ENCODE measurements around the gene RRP1.

Gene RRP1

DNA sequence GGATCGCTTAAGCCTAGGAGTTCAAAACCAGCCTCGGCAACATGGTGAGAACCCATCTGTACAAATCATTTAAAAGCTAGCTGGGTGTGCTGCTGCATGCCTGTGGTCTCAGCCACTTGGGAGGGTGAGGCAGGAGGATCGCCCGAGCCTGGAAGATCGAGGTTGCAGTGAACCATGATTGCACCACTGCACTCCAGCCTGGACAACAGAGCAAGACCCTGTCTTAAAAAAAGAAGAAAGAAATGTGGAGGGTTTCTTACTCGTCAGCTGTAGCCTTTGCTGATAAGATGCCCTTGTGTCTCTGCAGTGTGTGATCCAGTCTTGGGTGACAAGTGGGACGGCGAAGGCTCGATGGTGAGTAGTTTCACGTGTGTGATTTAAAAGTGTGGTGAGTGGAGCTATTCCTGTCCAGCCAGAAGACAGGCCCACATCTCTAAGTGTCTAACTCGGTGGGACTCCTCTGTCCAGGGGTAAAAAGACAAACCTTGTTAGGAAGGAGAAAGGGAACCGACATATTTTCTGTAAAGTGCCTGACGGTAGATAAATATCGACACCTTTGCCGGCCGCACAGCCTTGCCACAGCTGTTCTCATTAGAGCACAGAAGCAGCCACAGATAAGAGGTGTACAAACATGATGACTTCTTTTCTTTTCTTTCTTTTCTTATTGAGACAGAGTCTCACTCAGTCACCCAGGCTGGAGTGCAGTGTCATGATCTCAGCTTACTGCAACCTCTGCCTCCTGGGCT is 43.4 kb upstream of the RRP1 start:
- H3K27ac ChIP-seq: no peak overlapping the region
- TF ChIP-seq, protein P1, sequence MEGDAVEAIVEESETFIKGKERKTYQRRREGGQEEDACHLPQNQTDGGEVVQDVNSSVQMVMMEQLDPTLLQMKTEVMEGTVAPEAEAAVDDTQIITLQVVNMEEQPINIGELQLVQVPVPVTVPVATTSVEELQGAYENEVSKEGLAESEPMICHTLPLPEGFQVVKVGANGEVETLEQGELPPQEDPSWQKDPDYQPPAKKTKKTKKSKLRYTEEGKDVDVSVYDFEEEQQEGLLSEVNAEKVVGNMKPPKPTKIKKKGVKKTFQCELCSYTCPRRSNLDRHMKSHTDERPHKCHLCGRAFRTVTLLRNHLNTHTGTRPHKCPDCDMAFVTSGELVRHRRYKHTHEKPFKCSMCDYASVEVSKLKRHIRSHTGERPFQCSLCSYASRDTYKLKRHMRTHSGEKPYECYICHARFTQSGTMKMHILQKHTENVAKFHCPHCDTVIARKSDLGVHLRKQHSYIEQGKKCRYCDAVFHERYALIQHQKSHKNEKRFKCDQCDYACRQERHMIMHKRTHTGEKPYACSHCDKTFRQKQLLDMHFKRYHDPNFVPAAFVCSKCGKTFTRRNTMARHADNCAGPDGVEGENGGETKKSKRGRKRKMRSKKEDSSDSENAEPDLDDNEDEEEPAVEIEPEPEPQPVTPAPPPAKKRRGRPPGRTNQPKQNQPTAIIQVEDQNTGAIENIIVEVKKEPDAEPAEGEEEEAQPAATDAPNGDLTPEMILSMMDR (IDR thresholded peaks at IDR 0.05): no peak
- TF ChIP-seq ZFX (IDR thresholded peaks at IDR 0.05; ENCODE audit: borderline replicate concordance): no peak

DNA sequence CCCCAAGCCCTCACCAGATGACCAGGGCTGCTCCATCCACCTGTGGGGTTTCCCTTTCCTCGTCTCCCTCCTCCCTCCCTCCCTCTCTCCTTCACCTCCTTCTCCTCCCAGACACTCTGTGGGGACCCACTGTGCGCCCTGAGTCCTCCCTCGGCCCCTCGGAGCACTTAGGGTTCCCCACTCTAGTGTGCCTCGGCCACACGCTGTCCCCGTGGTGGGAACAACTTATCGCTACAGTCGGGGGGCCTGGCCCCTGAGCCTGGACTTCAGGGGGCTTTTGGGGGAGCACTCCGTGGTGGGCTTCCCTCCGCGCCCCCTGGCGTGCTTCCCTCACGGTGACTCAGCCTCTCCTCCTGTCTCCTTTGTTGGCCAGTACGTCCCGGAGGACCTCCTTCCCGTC is 40.8 kb upstream of the RRP1 start:
- TF ChIP-seq, protein P1 (IDR thresholded peaks at IDR 0.05): no peak
- TF ChIP-seq ZFX (IDR thresholded peaks at IDR 0.05; ENCODE audit: borderline replicate concordance): no peak

DNA sequence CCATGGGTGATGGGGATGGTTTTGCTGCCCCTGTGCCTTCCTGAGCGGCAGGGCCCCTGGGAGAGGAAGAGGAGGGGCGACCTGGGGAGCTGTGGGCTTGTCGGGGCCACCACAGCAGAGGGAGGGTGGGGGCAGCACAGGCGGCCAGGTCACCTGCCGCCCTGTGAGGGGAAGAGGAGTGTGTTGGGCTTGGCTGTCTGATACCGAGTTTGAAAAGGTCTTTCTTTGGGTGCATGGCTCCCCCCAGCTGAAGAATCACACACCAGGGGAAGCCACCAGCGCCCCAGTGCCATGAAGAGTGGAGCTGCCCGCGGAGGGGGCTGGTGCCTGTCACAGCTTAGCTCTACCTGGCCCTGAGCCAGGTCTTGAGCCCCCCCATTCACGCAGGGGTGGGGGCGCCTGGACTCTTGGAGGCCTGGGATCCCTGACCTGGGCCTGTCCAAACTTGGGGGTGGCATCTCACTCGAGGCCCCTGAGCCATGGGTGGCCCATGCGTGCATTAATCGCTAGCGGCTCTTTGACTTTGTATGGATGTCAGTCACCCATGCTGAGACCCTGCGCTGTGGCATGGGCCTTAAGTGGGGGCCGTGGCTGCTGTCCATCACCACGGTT is 39.6 kb upstream of the RRP1 start:
- no peak overlapping the region for H3K27ac ChIP-seq
- TF ChIP-seq, protein P1 (IDR thresholded peaks at IDR 0.05): no peak
- TF ChIP-seq ZFX (IDR thresholded peaks at IDR 0.05; ENCODE audit: borderline replicate concordance): no peak

More for the DNA sequence above, 40.8 kb upstream of the RRP1 start:
- H3K27ac ChIP-seq: no peak overlapping the region

DNA sequence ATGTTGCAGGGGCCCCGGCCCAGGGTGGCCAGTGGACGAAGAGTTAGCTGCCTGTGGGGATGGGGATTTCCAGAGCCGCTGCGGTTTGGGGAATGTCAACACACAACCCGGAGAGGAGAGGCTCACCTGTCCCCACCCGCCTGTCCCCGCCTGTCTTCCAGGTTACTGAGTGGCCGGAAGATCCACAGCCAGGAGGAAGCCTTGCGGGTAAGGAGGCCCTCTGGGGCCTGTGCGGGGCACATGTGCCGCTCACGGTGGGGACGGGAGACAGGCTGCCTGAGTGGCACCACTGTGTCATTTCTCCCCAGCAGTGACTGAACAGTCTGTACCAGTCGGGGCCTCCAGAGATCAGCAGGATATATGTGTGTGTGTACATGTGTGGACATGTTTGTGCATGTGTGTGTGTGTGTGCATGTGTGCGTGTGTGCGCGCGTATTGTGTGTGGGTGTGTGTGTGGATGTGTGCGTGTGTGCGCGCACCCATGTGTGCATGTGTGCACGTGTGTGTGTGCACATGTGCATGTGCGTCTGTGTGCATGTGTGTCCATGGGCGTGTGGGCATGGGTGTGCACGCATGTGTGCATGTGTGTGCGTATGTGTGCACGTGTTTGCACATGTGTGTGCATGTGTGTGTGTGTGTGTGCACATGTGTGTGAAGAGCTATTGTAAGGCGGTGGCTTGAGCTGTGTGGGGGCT is 38.9 kb upstream of the RRP1 start:
- TF ChIP-seq, protein P1 (IDR thresholded peaks at IDR 0.05): no peak
- TF ChIP-seq ZFX (IDR thresholded peaks at IDR 0.05; ENCODE audit: borderline replicate concordance): no peak
- H3K27ac ChIP-seq: no peak overlapping the region

DNA sequence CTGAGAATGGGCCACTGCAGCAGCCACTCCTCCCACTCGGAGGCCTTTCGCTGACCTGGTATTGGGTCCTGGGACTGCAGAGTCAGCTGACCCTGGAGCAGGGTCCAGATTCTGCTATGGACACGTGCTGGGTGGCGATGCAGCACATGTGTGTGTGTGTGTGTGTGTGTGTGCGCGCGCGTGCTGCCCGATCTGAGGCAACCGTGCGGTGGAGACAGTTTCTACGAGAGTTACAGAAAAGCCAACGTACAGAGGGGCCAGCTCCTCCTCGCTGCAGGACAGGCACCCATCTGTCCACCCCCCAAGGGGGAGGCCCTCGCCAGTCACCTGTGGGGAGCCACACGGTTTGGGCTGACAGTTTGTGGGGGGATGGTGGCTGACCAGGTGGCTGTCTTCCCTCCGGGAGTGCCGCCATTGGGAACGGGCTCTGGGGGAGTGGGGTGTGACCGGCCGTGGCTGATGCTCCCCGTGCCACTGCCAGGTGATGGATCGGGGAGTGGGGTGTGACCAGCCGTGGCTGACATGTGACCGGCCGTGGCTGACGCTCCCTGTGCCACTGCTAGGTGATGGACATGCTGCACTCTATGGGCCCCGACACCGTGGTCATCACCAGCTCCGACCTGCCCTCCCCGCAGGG is 37.3 kb upstream of the RRP1 start:
- TF ChIP-seq ZFX (IDR thresholded peaks at IDR 0.05; ENCODE audit: borderline replicate concordance): no peak
- TF ChIP-seq, protein P1 (IDR thresholded peaks at IDR 0.05): no peak
- H3K27ac ChIP-seq: no peak overlapping the region

DNA sequence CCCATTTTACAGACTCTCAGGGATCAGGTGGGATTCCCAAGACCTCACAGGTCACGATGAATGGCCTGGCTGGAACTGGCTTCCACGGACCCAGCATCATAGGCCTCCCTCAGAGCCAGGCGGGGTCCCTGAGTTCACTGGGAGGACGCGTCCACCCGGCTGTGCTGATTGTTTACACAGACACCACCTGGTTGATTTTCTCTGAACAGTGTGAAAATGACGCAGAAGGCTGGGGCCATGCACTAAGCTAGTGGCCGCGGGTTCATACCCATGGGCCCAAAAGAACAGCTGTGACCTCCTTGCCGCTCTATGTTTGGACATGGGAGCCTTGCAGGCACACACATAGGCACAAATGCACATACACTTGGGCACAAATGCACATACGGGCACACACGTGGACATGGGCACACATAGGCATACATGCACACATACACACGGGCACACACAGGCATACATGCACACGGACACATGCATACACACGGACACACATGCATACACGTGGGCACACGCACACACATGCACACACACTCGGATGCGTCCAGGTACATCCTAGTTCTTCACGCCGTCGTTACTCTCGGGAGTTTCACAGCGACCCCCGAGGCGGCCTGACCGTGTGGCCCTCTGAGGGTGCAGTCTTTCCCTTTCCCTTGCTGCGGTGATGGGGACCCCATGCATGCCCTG is 36.5 kb upstream of the RRP1 start:
- no peak overlapping the region for H3K27ac ChIP-seq
- TF ChIP-seq ZFX (IDR thresholded peaks at IDR 0.05; ENCODE audit: borderline replicate concordance): no peak
- TF ChIP-seq, protein P1 (IDR thresholded peaks at IDR 0.05): no peak

Data from 22Rv1 (cell line).